ENCODE measurements around the gene KCNK17. TPM values are rescaled to one million over a fixed set of nuclear protein-coding genes. Genes with fewer than 3 reads are reported as not detected.
A peak's percentile ranks its signal among the peaks of the same experiment; 100 is the strongest.

Gene KCNK17
- total and polyA plus RNA-seq, 4 donors: 2.6 to 6.0 (median 3.4) TPM

GRCh38 chr6:39343396-39343870 is 29.2 kb upstream of the KCNK17 start:
- no peak for TF ChIP-seq CTCF (IDR thresholded peaks at IDR 0.05; ENCODE audit: control extremely low read depth, extremely low read depth)
- no peaks in the 10 kb centered on the region for H3K36me3 ChIP-seq (ENCODE audit: control insufficient read depth in 4 of 4, insufficient read depth in 4 of 4, low read length in 4 of 4)
- H3K4me1 ChIP-seq (ENCODE audit: control insufficient read depth in 5 of 5, insufficient read depth in 5 of 5, low read length in 5 of 5): peaks cover 0 to 66% (median 26%) of the 10 kb centered on the region in 5 donors
- H3K4me3 ChIP-seq: no peak overlapping the region
- WGBS, 2 donors: 75 to 84% methylated on average over 9 of the region's 9 CpGs
- DNase-seq (no peak), ATAC-seq (ENCODE audit: insufficient read depth, low FRiP score) (no peak)
- H3K27me3 ChIP-seq (ENCODE audit: control insufficient read depth in 3 of 3, insufficient read depth in 3 of 3, low read length in 2 of 3): no peaks in the 10 kb centered on the region
- H3K9me3 ChIP-seq (ENCODE audit: control insufficient read depth in 4 of 4, insufficient read depth in 3 of 4, low read length in 3 of 4): no peaks in the 10 kb centered on the region
- no peak overlapping the region for H3K9ac ChIP-seq (ENCODE audit: insufficient read depth in 1 of 2, low read length in 2 of 2)
- peak overlapping the region in 1 of 2 donors; percentile 49 for H3K27ac ChIP-seq (ENCODE audit: low read depth in 1 of 2, low read length in 1 of 2)

- no peak for TF ChIP-seq CTCF (IDR thresholded peaks at IDR 0.05; ENCODE audit: control extremely low read depth, extremely low read depth)
- Histone ChIP-seq H3K9me3 (ENCODE audit: control insufficient read depth in 4 of 4, insufficient read depth in 3 of 4, low read length in 3 of 4) (no peaks in the 10 kb centered on the region), H3K36me3 (ENCODE audit: control insufficient read depth in 4 of 4, insufficient read depth in 4 of 4, low read length in 4 of 4) (no peaks in the 10 kb centered on the region), H3K27ac (ENCODE audit: low read depth in 1 of 2, low read length in 1 of 2) (peak overlapping the region in 1 of 2 donors; percentile 49), H3K9ac (ENCODE audit: insufficient read depth in 1 of 2, low read length in 2 of 2) (no peak overlapping the region), H3K27me3 (ENCODE audit: control insufficient read depth in 3 of 3, insufficient read depth in 3 of 3, low read length in 2 of 3) (no peaks in the 10 kb centered on the region), H3K4me3 (no peak overlapping the region), H3K4me1 (ENCODE audit: control insufficient read depth in 5 of 5, insufficient read depth in 5 of 5, low read length in 5 of 5) (peaks cover 0 to 71% (median 26%) of the 10 kb centered on the region in 5 donors)
- ATAC-seq (ENCODE audit: insufficient read depth, low FRiP score): no peak
- peak; percentile 85 to 93 (median 92) for DNase-seq
- 42 to 49% methylated on average over 14 of the region's 14 CpGs for WGBS, 2 donors
These were observed 28.6 kb upstream of the KCNK17 start for GRCh38 chr6:39342692-39343395.

GRCh38 chr6:39341937-39342336 is 27.7 kb upstream of the KCNK17 start:
- H3K27ac ChIP-seq (ENCODE audit: low read depth in 1 of 2, low read length in 1 of 2): peak overlapping the region in 1 of 2 donors; percentile 49
- no peaks in the 10 kb centered on the region for H3K9me3 ChIP-seq (ENCODE audit: control insufficient read depth in 4 of 4, insufficient read depth in 3 of 4, low read length in 3 of 4)
- DNase-seq (no peak), ATAC-seq (ENCODE audit: insufficient read depth, low FRiP score) (no peak)
- H3K9ac ChIP-seq (ENCODE audit: insufficient read depth in 1 of 2, low read length in 2 of 2): no peak overlapping the region
- peaks cover 0 to 71% (median 26%) of the 10 kb centered on the region in 5 donors for H3K4me1 ChIP-seq (ENCODE audit: control insufficient read depth in 5 of 5, insufficient read depth in 5 of 5, low read length in 5 of 5)
- H3K36me3 ChIP-seq (ENCODE audit: control insufficient read depth in 4 of 4, insufficient read depth in 4 of 4, low read length in 4 of 4): no peaks in the 10 kb centered on the region
- H3K4me3 ChIP-seq: no peak overlapping the region
- H3K27me3 ChIP-seq (ENCODE audit: control insufficient read depth in 3 of 3, insufficient read depth in 3 of 3, low read length in 2 of 3): no peaks in the 10 kb centered on the region
- TF ChIP-seq CTCF (IDR thresholded peaks at IDR 0.05; ENCODE audit: control extremely low read depth, extremely low read depth): no peak
- 36 to 69% methylated on average over 5 of the region's 5 CpGs for WGBS, 2 donors

Measured in lung (tissue), 12 donors.